Measurements from ENCODE around the gene SDR42E1. TPM values are rescaled to one million over a fixed set of nuclear protein-coding genes. Genes with fewer than 3 reads are reported as not detected.

SDR42E1 gene
- total and polyA plus RNA-seq, 9 donors = 0.13 to 2.3 (median 0.67) TPM

- H3K4me3 ChIP-seq = no peak overlapping the region
- intact Hi-C loops (cut with DNase I) = no loop called here
- 80 to 87% (median 82%) methylated on average over 4 of the region's 4 CpGs for WGBS, 3 donors
- no peak overlapping the region for H3K27ac ChIP-seq
- no peaks in the 10 kb centered on the region for H3K4me1 ChIP-seq (ENCODE audit: insufficient read depth)
- no peaks in the 10 kb centered on the region for H3K9me3 ChIP-seq
- H3K27me3 ChIP-seq = no peaks in the 10 kb centered on the region
- TF ChIP-seq POLR2A (IDR thresholded peaks at IDR 0.05) (no peak), CTCF (IDR thresholded peaks at IDR 0.05) (no peak), EP300 (IDR thresholded peaks at IDR 0.05) (no peak)
- no peak for DNase-seq
- H3K36me3 ChIP-seq = no peaks in the 10 kb centered on the region
These were observed 26.0 kb upstream of the SDR42E1 start for GRCh38 chr16:82037251-82037650.

DNA sequence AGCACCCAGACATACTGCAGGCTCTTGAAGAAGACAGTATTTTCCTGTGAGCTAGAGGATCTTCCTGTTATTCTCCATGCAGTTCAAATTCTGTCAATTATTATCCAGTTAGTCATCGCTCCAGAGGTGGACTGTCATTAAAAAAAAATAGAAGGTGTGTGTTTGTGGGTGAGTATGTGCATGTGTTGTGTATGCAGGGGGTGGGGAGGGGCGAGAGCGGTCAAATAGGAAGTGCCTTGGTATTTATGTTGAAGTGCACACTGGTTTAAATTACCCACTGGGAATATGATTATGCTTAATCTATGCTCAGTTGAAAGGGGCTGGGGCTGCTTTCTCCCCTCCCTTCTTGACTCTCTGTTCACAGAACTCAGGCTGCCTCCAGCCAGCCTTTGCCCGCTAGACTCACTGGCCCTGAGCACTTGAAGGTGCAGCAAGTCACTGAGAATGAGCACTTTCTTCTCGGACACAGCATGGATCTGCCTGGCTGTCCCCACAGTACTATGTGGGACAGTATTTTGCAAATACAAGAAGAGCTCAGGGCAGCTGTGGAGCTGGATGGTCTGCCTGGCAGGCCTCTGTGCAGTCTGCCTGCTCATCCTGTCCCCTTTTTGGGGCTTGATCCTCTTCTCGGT, 23.8 kb upstream of the SDR42E1 start, which contains the start of gene HSD17B2:
Gene HSD17B2, plus strand, starts transcription at position 273 of the 632 bp plus-strand sequence. Its CDS starts 172 bp downstream, at position 445.
- H3K27me3 ChIP-seq = no peaks in the 10 kb centered on the region
- no peak within 1 kb of the TSS for H3K4me3 ChIP-seq
- H3K4me1 ChIP-seq (ENCODE audit: insufficient read depth) = no peaks in the 10 kb centered on the region
- no peaks in the 10 kb centered on the region for H3K36me3 ChIP-seq
- TF ChIP-seq CTCF (IDR thresholded peaks at IDR 0.05) (no peak), POLR2A (IDR thresholded peaks at IDR 0.05) (no peak), EP300 (IDR thresholded peaks at IDR 0.05) (no peak)
- no peak within 1 kb of the TSS for H3K27ac ChIP-seq
- 73 to 78% (median 75%) methylated on average over 6 of the region's 6 CpGs for WGBS, 3 donors
- intact Hi-C loops (cut with DNase I) = no loop called here
- DNase-seq = no peak
- no peaks in the 10 kb centered on the region for H3K9me3 ChIP-seq

DNA sequence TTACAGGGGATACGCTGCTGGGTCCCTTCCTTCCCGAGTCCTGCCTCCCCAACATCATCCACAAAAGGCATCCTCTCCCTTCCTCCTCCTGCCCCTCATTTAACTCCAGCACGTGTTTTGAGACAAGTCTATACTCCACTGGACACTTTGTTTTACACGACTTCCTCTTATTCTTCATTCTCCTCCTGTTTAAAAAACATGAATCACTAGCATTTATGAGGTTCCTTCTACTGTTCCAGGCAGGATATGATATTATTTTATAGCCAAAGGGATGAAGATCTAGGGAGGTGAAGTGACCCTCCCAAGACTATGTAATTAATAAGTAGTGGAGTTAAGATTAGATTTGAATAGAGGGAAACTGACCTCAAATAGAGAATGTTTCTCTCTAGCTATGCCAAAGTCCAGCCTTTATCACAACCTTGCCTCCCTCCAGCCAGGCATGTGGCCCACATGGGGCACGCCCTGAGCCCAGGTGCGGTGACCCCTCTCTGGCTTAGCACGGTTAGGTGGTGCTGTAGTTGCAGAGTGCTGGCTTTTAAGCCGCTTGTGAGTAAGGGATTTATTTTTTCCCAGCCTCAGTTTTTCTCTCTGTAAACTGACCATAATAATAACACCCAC, 22.5 kb upstream of the SDR42E1 start:
- Histone ChIP-seq H3K4me1 (ENCODE audit: insufficient read depth) (no peaks in the 10 kb centered on the region), H3K36me3 (no peaks in the 10 kb centered on the region), H3K27ac (no peak overlapping the region), H3K27me3 (no peaks in the 10 kb centered on the region), H3K9me3 (no peaks in the 10 kb centered on the region), H3K4me3 (no peak overlapping the region)
- 49 to 57% (median 54%) methylated on average over 8 of the region's 8 CpGs for WGBS, 3 donors
- intact Hi-C loops (cut with DNase I) = no loop called here
- TF ChIP-seq POLR2A (IDR thresholded peaks at IDR 0.05) = no peak
- no peak for TF ChIP-seq EP300 (IDR thresholded peaks at IDR 0.05)
- TF ChIP-seq CTCF (IDR thresholded peaks at IDR 0.05) = no peak
- no peak for DNase-seq

DNA sequence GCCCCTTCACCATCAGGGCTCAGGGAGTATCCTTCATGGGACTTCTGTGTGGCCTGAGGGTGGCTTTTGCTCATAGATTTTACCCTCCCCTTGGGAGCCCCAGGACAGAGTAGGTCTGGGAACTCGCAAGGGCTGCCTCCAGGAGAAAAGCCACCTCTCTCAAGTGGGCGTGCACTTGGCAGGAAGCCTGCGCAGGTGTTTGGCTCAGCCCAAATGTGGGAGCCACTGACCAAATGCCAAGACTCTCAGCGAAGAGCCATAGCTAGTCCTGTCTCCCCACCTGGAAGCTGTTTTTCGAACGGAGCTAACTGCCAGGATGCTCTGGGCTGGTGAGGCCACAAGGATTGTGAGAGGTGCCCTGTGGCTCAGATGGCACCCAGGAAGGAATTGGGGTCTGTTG, 21.7 kb upstream of the SDR42E1 start:
- Histone ChIP-seq H3K4me1 (ENCODE audit: insufficient read depth) (no peaks in the 10 kb centered on the region), H3K27ac (no peak overlapping the region), H3K9me3 (no peaks in the 10 kb centered on the region), H3K36me3 (no peaks in the 10 kb centered on the region), H3K27me3 (no peaks in the 10 kb centered on the region), H3K4me3 (no peak overlapping the region)
- DNase-seq = no peak
- intact Hi-C loops (cut with DNase I) = no loop called here
- 64 to 75% (median 65%) methylated on average over 6 of the region's 6 CpGs for WGBS, 3 donors
- TF ChIP-seq POLR2A (IDR thresholded peaks at IDR 0.05) (no peak), CTCF (IDR thresholded peaks at IDR 0.05) (no peak), EP300 (IDR thresholded peaks at IDR 0.05) (no peak)
